K562 (cell line): ENCODE results near the gene CEP131.

Experiments
- CBFB ChIP-seq: sonication (generic); formaldehyde crosslinking; IDR thresholded peaks from 2 replicates; pipeline ENCODE4 v1.4.0; 2020; ENCODE audit warnings: mild to moderate bottlenecking, missing genetic modification reagents
- POLR2A ChIP-seq: fragments of 450-650 bp; conservative IDR thresholded peaks from 2 replicates; pipeline ENCODE4 v1.6.1; 2016
- ZNF184 ChIP-seq: sonication (generic); formaldehyde crosslinking; IDR thresholded peaks from 2 replicates; pipeline ENCODE4 v1.5.0; 2020; ENCODE audit warnings: missing genetic modification reagents

DNA sequence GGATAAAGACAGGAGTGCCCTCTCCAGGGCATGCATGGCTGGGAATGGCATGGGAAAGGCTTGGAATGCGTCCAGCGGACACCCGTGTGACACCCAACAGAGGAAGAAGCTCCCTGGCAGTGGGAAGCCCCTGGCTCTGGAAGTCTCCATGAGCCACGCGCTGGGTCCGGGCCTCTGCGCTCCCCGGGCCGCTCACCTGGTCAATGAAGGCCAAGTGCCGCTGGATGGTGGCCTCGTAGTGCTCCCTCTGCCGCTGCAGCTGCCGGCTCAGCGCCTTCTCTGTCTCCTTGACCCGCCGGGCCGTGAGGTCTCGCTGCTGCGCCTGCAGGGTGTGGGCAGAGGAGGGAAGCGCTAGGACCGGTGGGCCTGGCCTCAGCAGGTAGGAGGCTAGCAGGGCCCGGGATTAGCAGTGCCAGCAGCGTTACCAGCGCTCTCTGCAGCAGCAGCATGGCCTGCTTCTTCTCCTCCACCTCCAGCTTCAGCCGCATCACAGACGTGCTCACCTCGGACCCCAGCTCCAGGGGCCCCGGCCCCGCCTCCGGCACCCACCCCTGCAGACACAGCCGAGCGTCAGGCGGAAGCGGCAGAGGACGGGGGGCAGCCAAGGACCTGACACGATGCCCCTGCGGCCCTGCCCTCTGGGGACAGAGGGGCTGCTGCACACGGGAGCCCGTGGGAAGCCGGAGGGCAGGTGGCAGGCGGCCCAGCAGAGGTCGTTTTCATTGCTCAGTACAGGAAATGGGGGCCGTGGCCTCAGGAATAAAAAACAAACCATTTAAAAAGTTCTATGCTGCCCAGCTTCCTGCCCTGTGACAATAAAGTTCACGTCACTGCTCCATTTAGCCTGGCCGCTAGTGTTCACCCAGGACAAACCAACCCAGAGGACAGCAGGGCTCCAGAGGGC lies 26.0 kb downstream of the CEP131 start:
- no peak for TF ChIP-seq CBFB (CRISPR knock-in tag)
- no peak for TF ChIP-seq POLR2A
- no peak for TF ChIP-seq ZNF184 (CRISPR knock-in tag)
